ENCODE results near the gene IRF7.
A peak's percentile ranks its signal among the peaks of the same experiment; 100 is the strongest.
"Not testable (repeated sequence)": the region's sequence is repeated elsewhere in the genome, so short reads cannot be mapped to it uniquely, and the experiment has no call there.

IRF7 gene

DNA sequence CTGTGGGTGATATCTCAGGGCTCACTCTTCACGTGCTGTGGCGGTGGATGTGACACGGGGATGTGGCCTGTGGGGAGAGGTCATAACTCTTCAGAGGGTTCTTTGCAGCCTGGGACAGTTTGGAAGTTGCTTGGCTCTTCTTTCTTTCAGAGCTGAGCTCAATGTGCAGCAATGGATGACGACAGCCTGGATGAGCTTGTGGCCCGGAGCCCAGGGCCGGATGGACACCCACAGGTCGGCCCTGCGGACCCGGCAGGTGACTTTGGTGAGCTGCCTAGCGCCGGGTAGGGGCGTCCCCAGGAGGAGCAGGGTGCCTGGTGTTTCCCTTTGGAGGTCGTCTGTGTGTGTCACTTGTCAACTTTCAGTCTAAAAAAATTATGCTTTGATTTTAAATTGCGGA is 34.4 kb downstream of the IRF7 start:
- DNase-seq (ENCODE audit: low read depth): no peak

DNA sequence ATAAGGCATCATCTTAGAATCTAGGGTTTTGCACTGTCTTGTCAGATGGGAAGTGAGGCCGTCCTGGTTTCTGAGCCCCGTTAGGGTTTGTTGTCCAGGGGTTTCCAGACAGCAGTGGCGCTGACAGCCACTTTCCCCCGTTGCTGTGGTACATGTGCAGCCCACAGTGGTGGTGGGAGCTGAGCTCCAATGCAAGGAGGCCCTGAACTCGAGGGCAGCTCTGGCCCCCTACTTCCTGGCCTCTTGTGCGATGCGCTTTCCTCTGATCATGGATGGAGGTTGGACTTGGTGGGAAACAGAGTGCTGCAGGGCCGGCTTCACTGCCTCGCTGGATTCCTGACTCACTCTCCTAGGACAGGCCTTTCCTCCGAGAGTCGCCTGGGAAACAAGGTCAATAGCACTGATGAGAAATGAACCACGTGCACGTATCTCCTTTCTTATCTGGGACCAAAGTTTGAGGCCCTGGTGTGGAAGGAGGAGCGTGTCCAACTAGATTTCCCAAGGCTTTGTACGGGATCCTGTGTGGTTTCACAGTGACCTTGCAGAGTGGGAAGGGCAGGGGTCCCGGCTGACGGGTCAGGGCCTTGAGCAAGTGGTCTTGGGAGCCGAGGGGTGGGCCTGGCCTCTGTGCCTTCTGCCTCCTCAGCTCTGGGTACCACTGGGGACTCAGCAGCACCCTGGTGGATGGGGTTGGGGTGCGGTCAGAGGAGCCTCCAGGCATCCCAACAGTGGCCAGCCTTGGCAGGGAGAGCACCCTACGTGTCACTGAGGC is 35.7 kb downstream of the IRF7 start:
- DNase-seq (ENCODE audit: low read depth): no peak

DNA sequence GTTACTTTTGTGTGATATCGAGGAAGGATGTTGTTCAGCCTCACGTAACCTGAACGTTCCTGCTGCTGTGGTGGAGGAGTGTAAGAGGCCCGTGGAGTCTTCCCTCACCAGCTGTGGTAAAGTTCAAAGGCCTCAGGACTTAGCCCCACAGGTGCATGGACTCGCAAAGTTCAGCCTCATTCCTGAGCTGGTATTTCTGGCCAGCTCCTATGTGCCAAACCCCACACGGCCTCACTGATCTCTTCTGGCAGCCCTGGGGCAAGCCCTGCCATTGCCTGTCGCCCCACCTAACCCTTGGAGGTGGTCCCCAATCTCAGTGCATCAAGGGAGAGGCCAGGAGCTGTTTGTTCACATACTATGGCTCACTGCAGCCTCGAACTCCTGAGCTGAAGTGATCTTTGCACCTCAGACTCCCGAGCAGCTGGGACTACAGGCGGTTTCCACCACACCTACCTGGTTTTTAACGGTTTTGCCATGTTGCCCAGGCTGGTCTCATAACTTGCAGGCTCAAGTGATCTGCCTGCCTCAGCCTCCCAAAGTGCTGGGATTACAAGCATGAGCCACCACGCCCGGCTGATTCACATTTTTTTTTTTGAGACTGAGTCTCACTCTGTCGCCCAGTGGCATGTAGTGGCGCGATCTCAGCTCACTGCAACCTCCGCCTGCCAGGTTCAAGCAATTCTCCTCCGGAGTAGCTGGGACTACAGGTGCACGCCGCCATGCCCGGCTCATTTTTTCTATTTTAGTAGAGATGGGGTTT is 37.3 kb downstream of the IRF7 start:
- no peak for DNase-seq (ENCODE audit: low read depth)

DNA sequence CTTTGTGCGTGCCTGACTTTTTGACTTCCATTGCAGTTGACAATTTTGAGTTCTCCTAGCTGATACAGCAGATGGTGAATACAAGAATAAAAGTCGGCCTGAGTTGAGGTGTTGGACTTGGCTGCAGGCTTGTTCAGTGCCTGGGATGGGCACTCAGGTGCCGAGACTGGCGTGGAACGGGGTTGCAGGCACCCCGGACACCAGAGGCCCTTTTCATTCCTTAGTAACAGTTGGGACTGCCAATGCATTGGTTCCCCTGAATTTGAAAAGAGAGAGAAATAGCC is 38.2 kb downstream of the IRF7 start:
- DNase-seq (ENCODE audit: low read depth): no peak

DNA sequence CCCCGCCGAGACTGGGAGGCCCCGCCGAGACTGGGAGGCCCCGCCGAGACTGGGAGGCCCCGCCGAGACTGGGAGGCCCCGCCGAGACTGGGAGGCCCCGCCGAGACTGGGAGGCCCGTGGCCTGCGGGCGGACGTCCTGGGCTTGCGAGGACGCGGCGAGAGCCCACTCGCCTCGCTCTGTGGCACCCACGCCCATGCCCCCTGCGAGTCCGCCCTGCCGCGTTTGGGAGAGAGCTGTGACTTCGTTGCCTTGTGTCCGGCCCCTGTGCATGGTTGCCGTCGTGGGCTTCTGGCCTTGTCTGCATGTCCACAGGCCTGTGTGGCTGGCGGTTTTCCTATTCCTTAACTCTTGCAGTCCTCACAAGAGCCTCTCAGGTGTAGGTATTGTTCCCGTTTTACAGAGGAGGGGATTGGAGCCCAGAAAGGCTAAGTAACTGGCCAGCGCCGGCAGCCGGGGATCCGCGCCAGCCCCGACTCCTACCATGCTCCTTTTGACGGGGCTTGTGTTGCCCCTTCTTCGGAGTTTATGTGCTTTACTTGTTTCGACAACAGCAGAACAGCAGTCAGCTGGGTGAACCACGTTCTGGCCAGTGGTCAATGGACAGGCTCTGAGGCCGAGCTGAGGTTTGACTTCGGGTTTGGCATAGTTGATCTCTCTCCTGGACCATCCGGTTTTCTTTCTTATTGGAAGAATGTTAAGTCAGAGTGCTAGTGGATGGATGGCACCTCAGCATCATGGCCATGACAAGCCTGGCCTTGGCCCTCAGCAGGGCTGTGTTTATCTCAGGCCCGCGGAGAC is 38.7 kb downstream of the IRF7 start:
- DNase-seq (ENCODE audit: low read depth): no peak

DNA sequence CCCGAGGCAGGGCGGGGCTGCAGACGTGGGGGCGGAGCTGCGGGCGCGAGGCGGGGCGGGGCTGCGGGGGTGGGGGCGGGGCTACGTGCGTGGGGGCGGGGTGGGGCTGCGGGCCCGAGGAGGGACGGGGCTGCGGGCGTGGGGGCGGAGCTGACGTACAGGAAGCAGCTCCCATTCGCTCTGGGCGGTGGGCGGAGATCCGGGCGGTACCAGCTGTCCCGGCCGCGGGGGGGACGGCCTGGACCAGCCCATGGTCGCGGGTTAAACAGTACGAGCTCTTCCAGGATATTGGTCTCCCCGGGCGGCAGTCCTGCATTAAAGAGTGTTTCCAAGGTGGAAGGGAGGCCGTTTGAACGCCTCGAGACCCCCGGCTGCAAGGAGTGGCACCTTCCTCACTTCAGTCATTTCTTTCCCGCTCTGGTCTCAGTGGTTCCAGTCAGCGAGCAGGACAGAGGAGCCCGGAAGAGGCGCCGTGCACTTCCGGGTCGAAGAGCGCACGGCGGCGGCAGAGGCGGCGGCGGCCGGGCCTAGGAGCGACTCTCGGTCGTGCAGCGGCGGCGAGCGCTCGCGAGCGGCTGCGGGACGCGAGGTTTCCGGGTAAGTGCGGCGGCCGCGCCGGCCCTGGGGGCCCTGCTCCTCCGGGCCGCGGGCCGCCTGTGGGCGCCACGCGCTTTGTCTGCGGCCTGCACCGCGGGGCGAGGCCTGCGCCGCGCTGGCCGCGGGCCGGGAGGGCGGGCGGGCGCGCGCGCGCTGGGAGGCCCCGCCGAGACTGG is 39.6 kb downstream of the IRF7 start, which contains the start of gene PHRF1:
Gene PHRF1 (plus strand): TSS at position 475 of the 773 bp plus-strand sequence. CDS start 5,043 bp downstream, outside the sequence.
- DNase-seq (ENCODE audit: low read depth): peak; percentile 94

DNA sequence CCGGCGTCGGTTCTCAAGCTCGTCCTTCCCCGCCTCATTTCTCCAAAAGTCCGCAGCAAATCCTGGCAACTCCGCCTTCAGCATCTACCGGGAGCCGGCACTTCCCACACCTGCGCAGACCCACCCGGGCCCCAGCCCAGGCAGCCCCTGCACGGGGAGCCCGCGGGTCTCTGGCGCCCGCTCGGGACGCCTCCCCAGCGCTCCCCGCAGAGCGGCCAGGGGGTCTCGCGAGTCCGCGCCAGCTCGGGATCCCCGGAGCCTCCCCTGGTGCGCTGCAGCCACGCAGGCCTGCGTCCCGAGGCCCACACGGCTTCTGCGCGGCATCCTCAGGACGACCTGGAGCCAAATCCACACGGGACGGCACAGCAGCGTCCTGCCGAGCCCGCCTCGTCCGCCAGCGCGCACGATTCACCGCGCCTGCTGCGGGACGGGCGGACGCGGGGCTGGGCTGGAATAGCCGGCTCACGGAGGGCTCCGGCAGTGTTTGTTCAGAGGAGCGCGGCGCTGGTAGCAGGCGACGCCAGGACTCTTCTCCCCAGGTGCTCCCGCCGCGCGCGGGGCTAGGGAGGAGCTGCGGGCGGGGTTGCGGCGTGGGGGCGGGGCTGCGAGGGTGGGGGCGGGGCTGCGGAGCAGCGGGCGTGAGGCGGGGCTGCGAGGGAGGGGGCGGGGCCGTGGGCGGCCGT is 40.3 kb downstream of the IRF7 start:
- DNase-seq (ENCODE audit: low read depth): no peak

DNA sequence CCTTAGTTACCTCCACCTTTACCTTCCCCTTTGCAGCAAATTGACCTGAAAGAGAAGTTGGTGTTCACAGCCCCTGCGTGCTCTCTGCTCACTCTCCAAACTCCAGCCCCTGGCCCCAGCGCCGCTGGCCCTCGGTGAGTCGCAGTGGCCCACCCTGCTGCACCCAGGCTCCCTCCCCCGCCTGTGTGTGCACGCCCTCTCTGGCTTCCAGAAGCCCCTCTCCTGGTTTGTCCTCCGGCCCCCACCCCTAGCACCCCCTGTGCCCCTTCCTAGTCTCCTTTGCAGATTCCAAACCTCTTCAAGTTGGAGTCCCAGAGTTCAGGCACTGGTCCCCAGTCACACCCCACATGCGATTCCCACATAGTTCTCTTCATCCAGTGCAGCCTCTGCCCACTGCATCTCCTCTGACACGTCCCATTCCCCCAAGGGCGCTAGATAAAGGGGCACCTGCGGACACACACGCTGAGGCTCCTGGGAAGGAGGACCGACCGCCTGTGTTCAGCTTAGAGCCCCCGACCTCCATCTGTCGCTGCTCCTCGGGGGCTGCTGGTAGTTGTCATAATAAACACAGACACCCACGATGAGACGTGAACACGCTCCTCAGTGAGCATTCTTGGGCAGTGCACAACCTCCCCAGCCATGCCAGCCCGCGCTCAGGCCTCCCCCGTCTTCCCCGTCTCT is 41.0 kb downstream of the IRF7 start:
- DNase-seq (ENCODE audit: low read depth): no peak

DNA sequence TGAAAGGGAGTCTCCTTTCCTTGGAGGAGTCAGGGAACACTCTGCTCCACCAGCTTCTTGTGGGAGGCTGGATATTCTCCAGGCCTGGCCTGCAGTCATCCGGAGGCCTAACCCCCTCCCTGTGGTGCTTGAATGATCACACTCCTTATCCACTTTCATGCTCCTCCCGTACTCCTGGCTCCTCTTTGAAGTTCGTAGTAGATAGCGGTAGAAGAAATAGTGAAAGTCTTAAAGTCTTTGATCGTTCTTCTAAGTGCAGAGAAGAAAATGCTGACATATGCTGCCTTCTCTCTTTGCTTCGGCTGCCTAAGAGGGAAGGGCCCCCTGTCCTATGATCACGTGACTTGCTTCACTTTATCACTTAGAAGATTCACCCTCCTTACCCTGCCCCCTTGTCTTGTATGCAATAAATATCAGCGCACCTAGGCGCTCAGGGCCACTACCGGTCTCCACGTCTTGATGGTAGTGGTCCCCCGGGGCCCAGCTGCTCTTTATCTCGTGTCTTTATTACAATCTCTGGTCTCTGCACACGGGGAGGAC is 41.6 kb downstream of the IRF7 start:
- not testable (repeated sequence) for DNase-seq (ENCODE audit: low read depth)

DNA sequence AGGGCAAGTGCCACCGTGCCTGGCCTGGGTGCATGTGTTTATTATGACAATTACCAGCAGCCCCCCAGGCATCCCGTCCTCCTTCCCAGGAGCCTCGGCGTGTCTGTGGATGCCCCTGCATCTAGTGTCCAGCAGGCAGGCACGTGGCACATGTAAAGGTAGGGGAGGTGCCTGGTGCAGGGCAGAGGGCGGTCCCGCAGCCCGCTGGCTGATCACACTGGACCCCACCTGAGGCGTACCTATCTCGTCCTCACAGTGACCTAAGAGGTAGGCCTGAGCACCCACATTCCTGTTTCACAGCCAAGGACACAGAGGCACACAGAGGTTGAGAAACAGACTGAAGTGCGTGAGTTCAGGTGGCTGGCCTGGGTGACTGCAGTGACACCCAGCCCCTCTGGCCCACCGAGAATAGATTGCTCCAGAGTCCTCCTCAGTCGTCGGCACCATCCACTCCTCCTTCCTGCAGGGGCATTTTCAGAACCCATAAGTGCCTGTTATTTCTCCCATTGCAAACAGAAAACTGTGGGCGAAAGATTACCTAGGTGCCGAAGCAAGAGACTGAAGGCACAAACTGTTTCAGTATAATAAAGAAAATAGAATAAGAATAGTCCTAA is 42.5 kb downstream of the IRF7 start:
- no peak for DNase-seq (ENCODE audit: low read depth)

DNA sequence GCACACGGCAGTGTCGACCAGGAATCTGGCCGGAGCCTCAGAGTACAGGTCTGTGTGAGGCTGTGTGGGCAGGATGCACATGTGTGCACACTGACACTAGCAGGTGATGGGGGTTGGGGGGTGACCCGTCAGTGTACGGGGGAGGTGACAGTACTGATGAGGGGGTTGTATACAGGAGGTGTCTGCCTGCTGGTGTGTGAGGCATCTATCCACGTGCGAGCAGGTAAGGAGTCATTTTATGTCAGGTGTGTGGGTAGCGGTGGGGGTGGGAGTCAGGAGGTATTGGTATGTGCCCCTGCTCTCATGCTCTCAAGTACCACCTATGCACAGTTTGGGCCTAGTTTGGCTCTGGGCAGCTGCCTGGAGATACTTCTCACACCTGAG is 44.0 kb downstream of the IRF7 start:
- no peak for DNase-seq (ENCODE audit: low read depth)

DNA sequence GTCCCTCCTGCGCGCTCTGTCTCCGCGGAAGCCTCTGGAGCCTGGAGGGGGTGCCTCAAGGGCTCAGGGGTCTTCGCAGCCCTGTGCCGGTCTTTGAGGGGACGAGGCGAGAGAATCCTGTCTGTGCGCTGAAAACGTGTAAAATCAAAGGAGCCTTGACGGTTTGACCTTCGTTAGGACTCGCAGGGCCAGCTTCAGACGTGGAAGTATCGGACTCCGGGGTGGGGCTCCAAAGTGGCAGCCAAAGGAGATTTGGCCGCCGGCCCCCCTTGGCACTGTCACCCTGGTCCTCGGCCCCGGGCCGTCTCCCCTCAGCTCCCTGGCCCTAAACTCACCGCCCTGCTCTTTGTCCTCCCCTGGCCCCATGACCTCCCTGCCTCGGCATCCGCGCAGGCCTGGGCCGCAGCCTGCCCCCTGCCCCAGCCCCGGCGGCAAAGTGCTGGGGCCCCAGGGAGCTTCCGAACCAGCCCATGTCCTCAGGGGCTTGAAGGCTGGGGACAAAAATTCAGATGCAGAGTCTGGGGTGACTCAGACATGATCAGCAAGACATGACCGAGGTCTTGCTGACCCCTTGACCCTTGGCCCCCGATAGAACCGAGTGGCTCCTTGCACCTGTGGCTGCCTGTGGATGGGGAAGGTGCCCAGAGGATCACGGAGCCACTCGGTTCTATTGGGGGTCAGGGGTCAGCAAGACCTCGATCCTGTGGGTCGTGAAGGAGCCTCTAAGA is 46.4 kb downstream of the IRF7 start:
- DNase-seq (ENCODE audit: low read depth): no peak

DNA sequence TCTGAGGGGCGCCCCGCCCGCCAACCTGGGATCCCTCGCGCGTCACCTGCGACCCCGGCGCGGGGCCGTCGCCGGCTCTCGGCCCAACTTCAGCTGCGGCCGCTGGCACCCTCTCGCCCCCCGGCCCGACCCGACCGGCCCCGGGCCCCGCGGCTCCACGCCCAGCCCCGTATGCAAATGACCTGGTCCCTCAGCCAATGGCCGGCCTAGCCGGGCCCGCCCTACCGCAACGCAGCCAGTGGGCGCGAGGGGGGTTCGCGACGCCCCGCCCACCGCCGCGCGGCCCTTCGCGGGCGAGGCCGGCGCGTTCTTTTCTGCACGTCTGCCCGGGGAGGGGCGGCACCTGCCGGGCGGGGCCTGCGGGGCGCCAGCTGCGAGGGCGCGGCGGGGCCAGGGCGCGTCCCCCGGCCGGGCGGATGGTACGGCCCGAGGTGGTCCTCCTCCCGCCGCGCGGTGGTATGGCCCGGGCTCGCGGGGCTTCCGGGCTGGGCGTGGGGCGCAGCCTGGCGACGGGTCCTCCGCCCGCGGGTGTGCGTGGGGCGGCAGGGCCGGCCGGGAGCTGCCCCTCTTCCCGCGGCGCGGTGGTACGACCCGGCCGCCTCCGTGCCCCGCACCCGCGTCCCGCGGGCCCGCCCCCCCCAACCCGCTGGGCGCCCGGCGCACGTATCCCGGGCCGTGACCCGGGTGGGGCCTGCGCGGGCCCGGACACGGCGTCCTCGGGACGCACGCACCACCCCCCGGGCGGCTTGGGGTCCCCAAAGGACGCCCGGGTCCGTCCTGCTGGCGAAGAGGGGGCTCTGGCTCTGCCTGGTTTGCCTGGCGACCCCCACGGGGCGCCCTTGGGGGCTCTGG is 47.2 kb downstream of the IRF7 start:
- peak; percentile 85 for DNase-seq (ENCODE audit: low read depth)

DNA sequence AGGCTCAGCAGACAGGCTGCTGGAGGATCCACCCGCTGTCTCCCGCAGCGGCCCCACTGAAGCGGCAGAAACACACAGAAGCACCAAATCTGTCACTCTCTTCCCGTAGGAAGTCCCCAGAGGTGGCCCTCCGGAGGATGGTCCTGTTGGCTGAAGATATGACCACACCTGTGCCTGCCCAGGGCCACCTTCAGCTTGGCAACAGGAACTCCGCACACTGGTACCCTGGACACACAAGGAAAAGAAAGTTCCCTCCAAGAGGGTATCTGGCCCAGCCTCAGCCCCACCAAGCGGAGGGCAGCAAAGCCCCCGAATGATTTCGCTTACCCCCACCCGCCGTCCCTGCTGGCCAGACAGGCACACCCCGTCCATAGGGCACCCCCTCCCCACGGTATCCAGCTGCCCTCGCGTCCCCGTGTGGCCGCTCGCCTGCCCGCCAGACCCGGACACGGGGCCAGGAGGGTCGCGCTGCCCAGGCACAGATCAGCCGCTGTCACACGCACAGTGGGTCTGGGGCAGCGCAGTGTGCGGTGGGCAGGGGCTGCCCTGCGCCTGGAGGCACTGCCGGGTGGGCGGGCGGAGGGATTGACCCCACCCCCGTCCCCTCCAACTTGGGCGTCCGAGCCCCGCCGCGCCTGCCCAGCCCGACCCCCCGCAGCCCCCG is 48.0 kb downstream of the IRF7 start:
- no peak for DNase-seq (ENCODE audit: low read depth)

DNA sequence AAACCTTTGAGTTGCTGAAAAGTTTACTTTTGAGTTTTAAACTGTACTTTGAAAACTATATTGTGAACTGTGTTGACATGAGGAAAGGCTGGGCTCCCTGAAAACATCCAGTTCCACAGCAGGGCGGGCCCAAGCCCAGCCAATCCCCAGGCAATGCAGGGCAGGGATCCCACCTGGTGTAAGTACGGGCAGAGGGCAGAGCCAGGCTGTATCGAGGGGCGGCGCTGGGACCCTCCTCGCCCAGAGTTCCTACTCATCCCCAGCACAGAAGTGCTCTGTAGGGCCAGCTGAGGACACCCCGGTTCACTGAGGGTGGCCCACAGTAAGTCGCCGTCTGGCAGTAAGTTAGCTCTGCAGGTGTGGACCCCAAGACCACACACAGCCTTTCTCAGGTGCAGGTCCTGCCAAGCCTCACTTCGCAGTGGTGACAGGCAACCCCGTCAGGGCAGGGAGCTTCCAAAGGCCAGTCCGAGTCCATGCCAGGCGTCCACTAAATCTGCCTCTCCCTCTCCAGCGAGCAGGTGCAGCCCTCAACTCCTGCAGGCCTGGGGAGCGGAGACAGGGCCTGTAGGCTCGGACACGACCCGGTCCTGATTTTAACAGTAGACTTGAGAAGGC is 48.6 kb downstream of the IRF7 start:
- no peak for DNase-seq (ENCODE audit: low read depth)

DNA sequence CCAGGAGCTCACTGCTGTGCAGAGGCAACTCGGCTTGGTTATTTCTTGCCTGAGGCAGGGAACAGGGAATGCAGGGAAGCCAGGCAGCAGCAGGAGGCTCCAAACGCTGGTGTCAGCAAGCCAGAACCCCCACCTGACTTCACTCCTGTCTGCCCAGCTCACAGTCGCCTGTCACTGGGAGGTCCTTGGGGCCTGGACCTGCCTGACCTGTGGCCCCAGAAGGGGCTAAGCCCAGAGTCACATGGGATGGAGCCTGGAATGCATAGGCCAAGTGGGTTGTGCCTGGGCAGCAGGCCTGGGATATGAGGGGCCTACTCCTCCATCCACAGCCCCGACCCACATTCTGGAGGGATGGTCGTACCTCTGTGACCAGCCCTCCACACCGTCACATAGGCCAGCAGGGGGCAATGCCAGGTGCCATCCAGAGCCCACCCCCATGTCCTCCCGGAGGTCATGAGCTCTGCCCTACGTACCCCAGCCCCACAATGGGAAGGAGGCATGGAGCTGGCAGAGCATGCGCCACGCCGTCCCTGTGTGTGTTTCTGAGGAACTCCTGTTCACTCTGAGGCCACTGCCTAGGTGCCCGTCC is 49.7 kb downstream of the IRF7 start:
- no peak for DNase-seq (ENCODE audit: low read depth)
